ENCODE results near the gene LPA. TPM values are rescaled to one million over a fixed set of nuclear protein-coding genes. Genes with fewer than 3 reads are reported as not detected.
"Not testable (repeated sequence)": the region's sequence is repeated elsewhere in the genome, so short reads cannot be mapped to it uniquely, and the experiment has no call there.

Gene LPA
- total RNA-seq, 1 experiment from 2014 or later = 0.61 TPM

DNA sequence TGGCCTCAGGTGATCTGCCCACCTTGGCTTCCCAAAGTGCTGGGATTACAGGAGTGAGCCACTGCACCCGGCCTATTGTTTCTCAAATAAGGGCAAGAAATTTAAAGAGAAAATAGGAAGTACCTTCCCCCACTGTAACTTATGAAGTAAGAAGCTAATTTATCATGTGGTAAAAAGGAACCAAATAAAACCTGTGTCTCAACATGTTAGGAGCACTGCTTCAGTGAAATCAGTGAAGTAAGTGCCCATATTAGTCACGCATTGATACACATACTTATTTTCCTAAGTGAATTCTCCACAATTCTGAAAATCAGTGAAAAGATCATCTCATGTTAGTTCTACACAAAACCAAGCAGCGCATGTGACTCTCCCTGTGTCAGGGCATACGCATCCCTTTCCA lies 14.2 kb upstream of the LPA start (continued):
- TF ChIP-seq E2F4 (CRISPR knock-in tag; IDR thresholded peaks at IDR 0.05; ENCODE audit: borderline replicate concordance, low read depth) (no peak), JAZF1 (CRISPR knock-in tag; IDR thresholded peaks at IDR 0.05) (no peak), TEAD1 (CRISPR knock-in tag; IDR thresholded peaks at IDR 0.05) (no peak), ZMAT4 (CRISPR knock-in tag; IDR thresholded peaks at IDR 0.05) (no peak)

GRCh38 chr6:160676418-160676817 lies 12.3 kb upstream of the LPA start:
- H3K27ac Mint-ChIP-seq; H3K4me1 Mint-ChIP-seq; H3K36me3 Mint-ChIP-seq; CTCF ChIA-PET; H3K4me3 Mint-ChIP-seq; POLR2A ChIA-PET; DNase-seq (ENCODE audit: low spot score); ATAC-seq: not testable (repeated sequence)
- Mint-ChIP-seq H3K27me3 (ENCODE audit: low read depth) (peaks cover 51% of the 10 kb centered on the region), H3K9me3 (peaks cover 21% of the 10 kb centered on the region)

DNA sequence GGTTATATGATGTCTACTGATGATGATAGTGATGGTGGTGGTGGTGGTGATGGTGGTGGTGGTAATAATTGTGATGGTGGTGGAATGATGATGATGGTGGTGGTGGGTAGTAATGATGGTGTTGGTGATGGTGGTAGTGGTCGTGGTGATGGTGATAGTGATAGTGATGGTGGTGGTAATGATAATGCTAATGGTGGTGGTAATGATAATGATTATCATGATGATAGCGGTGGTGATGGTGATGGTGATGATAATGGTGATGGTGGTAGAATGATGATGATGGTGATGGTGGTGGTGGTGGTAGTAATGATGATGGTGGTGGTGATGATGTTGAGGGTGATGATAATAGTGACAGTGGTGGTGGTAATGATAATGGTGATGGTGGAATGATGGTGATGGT lies 4.5 kb upstream of the LPA start:
- CTCF ChIA-PET = no interaction called here

More for the DNA sequence above, 4.5 kb upstream of the LPA start:
- no peak for ATAC-seq
- Mint-ChIP-seq H3K27ac (no peak overlapping the region), H3K4me1 (no peaks in the 10 kb centered on the region; the same call in 1 of the 2 replicates), H3K4me3 (no peak overlapping the region), H3K36me3 (peaks cover 4% of the 10 kb centered on the region; the same call in 1 of the 2 replicates), H3K27me3 (ENCODE audit: low read depth) (peaks cover 9% of the 10 kb centered on the region), H3K9me3 (peaks cover 15% of the 10 kb centered on the region)
- TF ChIP-seq, protein P1, sequence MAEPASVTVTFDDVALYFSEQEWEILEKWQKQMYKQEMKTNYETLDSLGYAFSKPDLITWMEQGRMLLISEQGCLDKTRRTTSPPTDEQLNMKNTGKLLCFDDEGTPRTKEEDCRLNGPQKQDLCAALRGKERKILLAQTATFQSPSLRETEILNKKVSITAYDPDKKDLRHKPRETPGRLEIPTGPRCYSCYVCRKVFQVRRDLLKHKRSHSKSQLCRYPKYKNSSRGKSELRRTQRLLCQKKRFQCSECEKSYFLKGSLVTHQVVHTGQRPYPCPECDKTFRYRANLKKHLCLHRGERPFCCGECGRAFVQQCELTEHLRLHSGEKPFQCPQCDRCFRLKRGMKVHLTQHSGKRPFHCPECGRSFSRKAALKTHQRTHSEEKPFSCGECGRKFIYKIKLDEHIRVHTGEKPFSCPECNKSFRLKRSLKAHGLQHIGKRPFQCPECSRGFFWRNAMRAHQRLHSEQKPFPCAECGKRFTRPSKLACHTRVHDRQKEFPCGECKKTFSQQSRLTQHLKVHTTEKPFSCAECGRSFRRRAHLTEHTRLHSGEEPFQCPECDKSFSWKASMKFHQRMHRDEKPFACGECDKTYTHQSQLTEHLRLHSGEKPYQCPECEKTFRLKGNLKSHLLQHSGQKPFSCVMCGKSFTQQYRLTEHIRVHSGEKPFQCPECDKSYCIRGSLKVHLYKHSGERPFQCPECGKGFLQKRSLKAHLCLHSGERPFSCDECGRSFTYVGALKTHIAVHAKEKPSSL (CRISPR knock-in tag; conservative IDR thresholded peaks at IDR 0.05) = no peak
- no peak for TF ChIP-seq MLX (CRISPR knock-in tag; IDR thresholded peaks at IDR 0.05)
- TF ChIP-seq, protein P2, sequence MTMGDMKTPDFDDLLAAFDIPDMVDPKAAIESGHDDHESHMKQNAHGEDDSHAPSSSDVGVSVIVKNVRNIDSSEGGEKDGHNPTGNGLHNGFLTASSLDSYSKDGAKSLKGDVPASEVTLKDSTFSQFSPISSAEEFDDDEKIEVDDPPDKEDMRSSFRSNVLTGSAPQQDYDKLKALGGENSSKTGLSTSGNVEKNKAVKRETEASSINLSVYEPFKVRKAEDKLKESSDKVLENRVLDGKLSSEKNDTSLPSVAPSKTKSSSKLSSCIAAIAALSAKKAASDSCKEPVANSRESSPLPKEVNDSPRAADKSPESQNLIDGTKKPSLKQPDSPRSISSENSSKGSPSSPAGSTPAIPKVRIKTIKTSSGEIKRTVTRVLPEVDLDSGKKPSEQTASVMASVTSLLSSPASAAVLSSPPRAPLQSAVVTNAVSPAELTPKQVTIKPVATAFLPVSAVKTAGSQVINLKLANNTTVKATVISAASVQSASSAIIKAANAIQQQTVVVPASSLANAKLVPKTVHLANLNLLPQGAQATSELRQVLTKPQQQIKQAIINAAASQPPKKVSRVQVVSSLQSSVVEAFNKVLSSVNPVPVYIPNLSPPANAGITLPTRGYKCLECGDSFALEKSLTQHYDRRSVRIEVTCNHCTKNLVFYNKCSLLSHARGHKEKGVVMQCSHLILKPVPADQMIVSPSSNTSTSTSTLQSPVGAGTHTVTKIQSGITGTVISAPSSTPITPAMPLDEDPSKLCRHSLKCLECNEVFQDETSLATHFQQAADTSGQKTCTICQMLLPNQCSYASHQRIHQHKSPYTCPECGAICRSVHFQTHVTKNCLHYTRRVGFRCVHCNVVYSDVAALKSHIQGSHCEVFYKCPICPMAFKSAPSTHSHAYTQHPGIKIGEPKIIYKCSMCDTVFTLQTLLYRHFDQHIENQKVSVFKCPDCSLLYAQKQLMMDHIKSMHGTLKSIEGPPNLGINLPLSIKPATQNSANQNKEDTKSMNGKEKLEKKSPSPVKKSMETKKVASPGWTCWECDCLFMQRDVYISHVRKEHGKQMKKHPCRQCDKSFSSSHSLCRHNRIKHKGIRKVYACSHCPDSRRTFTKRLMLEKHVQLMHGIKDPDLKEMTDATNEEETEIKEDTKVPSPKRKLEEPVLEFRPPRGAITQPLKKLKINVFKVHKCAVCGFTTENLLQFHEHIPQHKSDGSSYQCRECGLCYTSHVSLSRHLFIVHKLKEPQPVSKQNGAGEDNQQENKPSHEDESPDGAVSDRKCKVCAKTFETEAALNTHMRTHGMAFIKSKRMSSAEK (CRISPR knock-in tag; IDR thresholded peaks at IDR 0.05; ENCODE audit: borderline replicate concordance) = no peak
- TF ChIP-seq FOXP1 (CRISPR knock-in tag; IDR thresholded peaks at IDR 0.05; ENCODE audit: borderline replicate concordance) = no peak
- no peak for TF ChIP-seq ZNF416 (CRISPR knock-in tag; IDR thresholded peaks at IDR 0.05)
- no peak for TF ChIP-seq NR3C1 (CRISPR knock-in tag; conservative IDR thresholded peaks at IDR 0.05; ENCODE audit: low read depth)
- no peak for DNase-seq (ENCODE audit: low spot score)
- POLR2A ChIA-PET = no interaction called here
